Measurements from ENCODE around the gene HIGD1B. TPM values are rescaled to one million over a fixed set of nuclear protein-coding genes. Genes with fewer than 3 reads are reported as not detected.

HIGD1B gene
- total RNA-seq, result 1 to 10 TPM in 1 of 2 donors, not detected in 1; 1.6 TPM

DNA sequence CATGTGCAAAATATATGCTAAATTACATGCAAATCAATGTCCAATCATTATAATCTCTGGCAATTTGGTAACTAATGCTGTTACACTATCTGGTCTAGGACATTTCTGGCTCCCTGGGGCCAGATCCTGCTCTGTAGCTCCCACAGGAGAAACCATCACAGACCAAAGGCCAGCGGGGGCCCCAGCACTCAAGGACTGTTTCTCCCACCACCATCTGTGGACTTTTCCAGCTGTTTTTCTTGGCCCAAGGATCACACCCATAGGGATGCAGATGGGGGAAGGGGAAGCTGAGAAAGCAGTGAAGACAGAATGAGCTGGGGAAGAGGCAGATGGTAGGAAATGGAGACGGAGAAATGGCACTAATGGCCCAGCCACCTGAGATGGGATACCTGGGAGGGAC, at the start of gene HIGD1B:
Gene HIGD1B (plus strand): TSS at position 298 of the 400 bp plus-strand sequence. CDS start 270 bp downstream, outside the sequence.
- no peak for ATAC-seq (ENCODE audit: insufficient number of reproducible peaks, low FRiP score, low read depth)
- H3K4me3 ChIP-seq, result no peak within 1 kb of the TSS
- H3K4me1 ChIP-seq (ENCODE audit: control insufficient read depth in 1 of 2, low read depth in 2 of 2), result peaks cover 0 to 2% of the 10 kb centered on the region in 2 donors
- H3K36me3 ChIP-seq, result peaks cover 24% of the 10 kb centered on the region
- no peak for DNase-seq (ENCODE audit: low spot score)
- TF ChIP-seq, protein P1, sequence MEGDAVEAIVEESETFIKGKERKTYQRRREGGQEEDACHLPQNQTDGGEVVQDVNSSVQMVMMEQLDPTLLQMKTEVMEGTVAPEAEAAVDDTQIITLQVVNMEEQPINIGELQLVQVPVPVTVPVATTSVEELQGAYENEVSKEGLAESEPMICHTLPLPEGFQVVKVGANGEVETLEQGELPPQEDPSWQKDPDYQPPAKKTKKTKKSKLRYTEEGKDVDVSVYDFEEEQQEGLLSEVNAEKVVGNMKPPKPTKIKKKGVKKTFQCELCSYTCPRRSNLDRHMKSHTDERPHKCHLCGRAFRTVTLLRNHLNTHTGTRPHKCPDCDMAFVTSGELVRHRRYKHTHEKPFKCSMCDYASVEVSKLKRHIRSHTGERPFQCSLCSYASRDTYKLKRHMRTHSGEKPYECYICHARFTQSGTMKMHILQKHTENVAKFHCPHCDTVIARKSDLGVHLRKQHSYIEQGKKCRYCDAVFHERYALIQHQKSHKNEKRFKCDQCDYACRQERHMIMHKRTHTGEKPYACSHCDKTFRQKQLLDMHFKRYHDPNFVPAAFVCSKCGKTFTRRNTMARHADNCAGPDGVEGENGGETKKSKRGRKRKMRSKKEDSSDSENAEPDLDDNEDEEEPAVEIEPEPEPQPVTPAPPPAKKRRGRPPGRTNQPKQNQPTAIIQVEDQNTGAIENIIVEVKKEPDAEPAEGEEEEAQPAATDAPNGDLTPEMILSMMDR (IDR thresholded peaks at IDR 0.05), result no peak
- no peaks in the 10 kb centered on the region for H3K27me3 ChIP-seq (replicated peaks; ENCODE audit: insufficient read depth)
- H3K9me3 ChIP-seq, result no peaks in the 10 kb centered on the region
- H3K27ac ChIP-seq, result no peak within 1 kb of the TSS

DNA sequence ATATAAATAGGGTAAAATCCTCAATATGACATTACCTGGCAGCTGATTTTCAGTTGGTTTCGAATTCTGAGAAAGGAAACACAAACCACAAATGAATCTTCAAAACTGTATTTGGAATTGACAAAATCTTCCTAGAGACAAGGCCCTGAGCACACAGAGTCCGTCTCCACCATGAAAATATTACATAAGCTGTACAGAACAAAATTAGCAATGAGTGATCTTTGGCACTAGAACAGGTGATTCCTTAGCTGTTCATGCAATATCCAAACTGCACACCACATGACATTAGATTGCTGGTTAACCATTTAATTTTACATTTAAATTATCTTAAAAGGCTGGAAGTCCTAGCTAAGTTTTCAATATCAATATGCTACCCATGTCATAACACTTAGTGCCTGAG, 49.3 kb upstream of the HIGD1B start:
- peak overlapping the region; percentile 64 for H3K4me3 ChIP-seq
- H3K36me3 ChIP-seq, result no peaks in the 10 kb centered on the region
- ATAC-seq (ENCODE audit: insufficient number of reproducible peaks, low FRiP score, low read depth) (no peak), DNase-seq (ENCODE audit: low spot score) (no peak)
- TF ChIP-seq, protein P1 (IDR thresholded peaks at IDR 0.05), result no peak
- H3K27me3 ChIP-seq (replicated peaks; ENCODE audit: insufficient read depth), result no peaks in the 10 kb centered on the region
- H3K27ac ChIP-seq, result peak overlapping the region; percentile 81 to 88
- H3K4me1 ChIP-seq (ENCODE audit: control insufficient read depth in 1 of 2, low read depth in 2 of 2), result peaks cover 20 to 82% of the 10 kb centered on the region in 2 donors
- no peaks in the 10 kb centered on the region for H3K9me3 ChIP-seq

DNA sequence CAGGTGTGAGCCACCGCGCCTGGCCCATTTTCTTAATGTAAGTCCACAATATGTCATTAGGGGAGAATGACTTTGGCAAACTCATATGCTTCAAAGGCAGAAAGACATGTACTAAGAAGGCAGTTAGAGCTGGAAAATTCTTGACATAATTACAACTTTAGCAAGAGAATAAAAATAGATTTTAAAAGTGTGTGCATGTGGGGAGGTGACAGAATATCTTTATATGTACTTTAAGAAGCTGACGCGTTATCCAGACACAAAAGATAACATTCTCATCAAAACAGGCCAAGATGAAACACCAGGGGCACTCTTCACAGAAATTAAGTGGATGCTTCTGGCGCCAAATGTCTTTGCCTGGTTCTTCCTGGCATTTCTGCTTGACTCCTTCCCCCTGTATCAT, 45.8 kb upstream of the HIGD1B start:
- Histone ChIP-seq H3K4me3 (no peak overlapping the region), H3K36me3 (peaks cover 9% of the 10 kb centered on the region), H3K4me1 (ENCODE audit: control insufficient read depth in 1 of 2, low read depth in 2 of 2) (peaks cover 11 to 65% of the 10 kb centered on the region in 2 donors), H3K27ac (peak overlapping the region; percentile 57 to 72), H3K27me3 (replicated peaks; ENCODE audit: insufficient read depth) (no peaks in the 10 kb centered on the region), H3K9me3 (no peaks in the 10 kb centered on the region)
- no peak for ATAC-seq (ENCODE audit: insufficient number of reproducible peaks, low FRiP score, low read depth)
- TF ChIP-seq, protein P1 (IDR thresholded peaks at IDR 0.05), result no peak
- DNase-seq (ENCODE audit: low spot score), result no peak

DNA sequence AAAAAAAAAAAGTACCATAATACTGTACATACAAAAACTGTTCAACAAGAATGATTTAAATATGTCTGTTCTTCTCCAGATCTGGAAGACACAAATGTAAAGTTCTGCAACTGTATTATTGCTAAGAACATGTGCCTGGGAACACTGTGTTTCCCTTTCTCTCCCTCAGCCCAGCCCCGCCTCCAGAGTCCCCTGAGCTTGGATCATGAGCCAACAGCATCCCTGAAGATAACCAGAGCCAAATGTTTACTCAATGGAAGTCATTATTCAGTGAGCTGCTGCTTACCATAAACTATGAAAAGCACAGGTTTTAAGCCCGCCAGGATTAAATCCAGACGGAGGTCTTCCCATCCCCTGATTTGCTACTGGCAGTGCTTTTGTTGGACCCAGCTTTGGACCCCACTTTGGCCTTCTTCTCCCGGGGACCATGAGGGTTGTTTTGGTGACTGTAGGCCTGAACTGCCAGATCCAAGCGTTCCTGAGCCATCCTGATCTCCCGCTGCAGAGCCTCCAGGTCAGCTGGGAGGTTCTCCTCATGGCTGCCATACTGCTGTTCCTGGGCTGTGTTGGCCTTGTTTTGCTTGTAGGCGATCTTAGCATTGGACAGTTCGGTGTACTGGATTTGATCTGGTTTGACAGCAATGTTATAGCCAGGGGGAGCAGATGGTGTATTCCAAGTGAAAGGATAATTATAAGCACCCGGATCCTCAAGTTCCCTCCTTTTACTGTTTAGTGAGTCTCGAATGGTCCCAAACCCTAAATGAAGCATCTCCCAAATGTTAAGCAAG, 43.2 kb upstream of the HIGD1B start:
- peak overlapping the region in 1 of 2 donors; percentile 49 for H3K27ac ChIP-seq
- no peak for ATAC-seq (ENCODE audit: insufficient number of reproducible peaks, low FRiP score, low read depth)

More for the DNA sequence above, 43.2 kb upstream of the HIGD1B start:
- DNase-seq (ENCODE audit: low spot score), result no peak
- no peaks in the 10 kb centered on the region for H3K27me3 ChIP-seq (replicated peaks; ENCODE audit: insufficient read depth)
- H3K4me1 ChIP-seq (ENCODE audit: control insufficient read depth in 1 of 2, low read depth in 2 of 2), result peaks cover 11 to 55% of the 10 kb centered on the region in 2 donors
- H3K4me3 ChIP-seq, result no peak overlapping the region
- TF ChIP-seq, protein P1 (IDR thresholded peaks at IDR 0.05), result no peak
- peaks cover 9% of the 10 kb centered on the region for H3K36me3 ChIP-seq
- H3K9me3 ChIP-seq, result no peaks in the 10 kb centered on the region

All from thoracic aorta (tissue), 2 donors.